Right lobe of liver (tissue), 6 donors: ENCODE data around the gene CNIH3. TPM values are rescaled to one million over a fixed set of nuclear protein-coding genes. Genes with fewer than 3 reads are reported as not detected.
A peak's percentile ranks its signal among the peaks of the same experiment; 100 is the strongest.

Experiments
- ATAC-seq, 4 donors: fragments of 200-7000 bp; cut with Tn5 transposase; one replicate each; pipeline ENCODE4 v1.9.1; 2020; ENCODE audit warnings: mild to moderate bottlenecking in 4 of 4, moderate library complexity in 4 of 4
- DNase-seq, 3 donors: peaks; one replicate each; pipeline ENCODE4 v3.0.0-alpha.2; 2020
- H3K27ac ChIP-seq, 3 donors: fragments of 200-600 bp; one replicate each; pipeline ENCODE4 v1.8.0; 2022
- H3K27me3 ChIP-seq, 2 donors: fragments of 200-600 bp; one replicate each; pipeline ENCODE4 v1.8.0; 2022
- H3K36me3 ChIP-seq, 4 donors: fragments of 200-600 bp; sonication (generic) in 1 of 4; one replicate each; pipeline versions ENCODE4 v1.5.1 to v1.8.0; 2017 to 2022; ENCODE audit warnings: control low read depth in 1 of 4
- H3K4me1 ChIP-seq, 4 donors: fragments of 200-600 bp; sonication (generic) in 1 of 4; one replicate each; pipeline versions ENCODE4 v1.5.1 to v1.8.0; 2017 to 2022; ENCODE audit warnings: control low read depth in 1 of 4
- H3K4me3 ChIP-seq, 3 donors: fragments of 200-600 bp; one replicate each; pipeline ENCODE4 v1.8.0; 2022
- H3K9me3 ChIP-seq, 4 donors: fragments of 200-600 bp; sonication (generic) in 1 of 4; one replicate each; pipeline versions ENCODE4 v1.5.1 to v1.8.0; 2017 to 2022; ENCODE audit warnings: control low read depth in 1 of 4
- POLR2A ChIP-seq: fragments of 450-650 bp; IDR thresholded peaks from one replicate; pipeline ENCODE4 v1.6.1; 2017; ENCODE audit warnings: antibody characterized with exemption, mild to moderate bottlenecking
- WGBS: methylation state at CpG from one replicate; pipeline ENCODE4 v1.1.6; 2018; ENCODE audit warnings: low coverage, low lambda C conversion rate; ENCODE audit not compliant: insufficient coverage; ENCODE audit errors: missing lambda C conversion rate; 5-methylcytosine and 5-hydroxymethylcytosine counted together
- intact Hi-C, 2 donors: fragments of 100-400 bp; cut with DNase I; formaldehyde crosslinking; loops; one replicate each; pipeline versions ENCODE4 v1.11.2 to v1.14.1; 2022
- total RNA-seq, 6 experiments: library from RNA; depleted of rRNA in 2 of 6; stranded (reverse); fragments of >200 nt in 2 of 6; fragmentation: NEBNext Ultra II Directional in 3 of 6; extraction: Animal tissue kit (Norgen Biotek cat#: 25700) in 3 of 6; gene quantifications; one replicate each; pipeline versions ENCODE4 v1.1.0 to v1.2.4, GENCODE V29; 2016 to 2023
- TF ChIP-seq, protein P1 (sequence below), 4 donors: fragments of 200-600 bp in 3 of 4; fragments of 450-650 bp in 1 of 4; IDR thresholded peaks; one replicate each; pipeline versions ENCODE4 v1.5.1 to v1.8.0; 2016 to 2022; ENCODE audit warnings: antibody characterized with exemption in 4 of 4, mild to moderate bottlenecking in 2 of 4
- donor health status: DM: no; HTN: yes; CAD: no.
- donor health status: DM: no; HTN: no; CAD: no.
- donor health status: DM: no; HTN: no; CAD: no.
- donor health status: DM: no; HTN: yes; CAD: no.
- donor health status: DM: no; HTN: yes; CAD: no.

The CNIH3 gene
- total RNA-seq, 6 experiments from 2014 or later: 0.12 to 1.6 (median 0.55) TPM

DNA sequence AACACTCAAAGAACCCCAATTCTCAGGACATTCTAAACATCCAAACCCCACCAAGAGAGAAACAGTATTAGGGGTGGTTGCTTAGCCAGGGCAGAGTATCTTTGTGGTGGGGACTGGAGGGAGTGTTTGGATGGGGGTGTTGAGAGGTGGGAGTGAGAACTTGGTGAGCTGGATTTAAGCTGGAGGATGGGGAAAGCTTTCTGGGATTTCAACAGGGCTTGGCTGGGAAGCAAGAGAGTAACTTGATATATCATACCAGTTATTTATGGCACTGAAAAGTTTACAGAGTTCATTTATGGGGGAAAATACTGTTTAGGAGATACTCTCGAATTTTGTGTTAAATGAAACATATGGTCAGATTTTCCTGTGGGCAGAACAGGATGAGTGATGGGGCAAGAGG, 6.8 kb upstream of the CNIH3 start:
- Histone ChIP-seq H3K27ac (no peak overlapping the region), H3K27me3 (no peaks in the 10 kb centered on the region), H3K9me3 (no peaks in the 10 kb centered on the region), H3K4me1 (no peaks in the 10 kb centered on the region), H3K36me3 (no peaks in the 10 kb centered on the region), H3K4me3 (no peak overlapping the region)
- WGBS: 35% methylated on average over 1 of the region's 1 CpG
- intact Hi-C loops: no loop called here
- no peak for ATAC-seq
- no peak for TF ChIP-seq POLR2A
- TF ChIP-seq, protein P1, sequence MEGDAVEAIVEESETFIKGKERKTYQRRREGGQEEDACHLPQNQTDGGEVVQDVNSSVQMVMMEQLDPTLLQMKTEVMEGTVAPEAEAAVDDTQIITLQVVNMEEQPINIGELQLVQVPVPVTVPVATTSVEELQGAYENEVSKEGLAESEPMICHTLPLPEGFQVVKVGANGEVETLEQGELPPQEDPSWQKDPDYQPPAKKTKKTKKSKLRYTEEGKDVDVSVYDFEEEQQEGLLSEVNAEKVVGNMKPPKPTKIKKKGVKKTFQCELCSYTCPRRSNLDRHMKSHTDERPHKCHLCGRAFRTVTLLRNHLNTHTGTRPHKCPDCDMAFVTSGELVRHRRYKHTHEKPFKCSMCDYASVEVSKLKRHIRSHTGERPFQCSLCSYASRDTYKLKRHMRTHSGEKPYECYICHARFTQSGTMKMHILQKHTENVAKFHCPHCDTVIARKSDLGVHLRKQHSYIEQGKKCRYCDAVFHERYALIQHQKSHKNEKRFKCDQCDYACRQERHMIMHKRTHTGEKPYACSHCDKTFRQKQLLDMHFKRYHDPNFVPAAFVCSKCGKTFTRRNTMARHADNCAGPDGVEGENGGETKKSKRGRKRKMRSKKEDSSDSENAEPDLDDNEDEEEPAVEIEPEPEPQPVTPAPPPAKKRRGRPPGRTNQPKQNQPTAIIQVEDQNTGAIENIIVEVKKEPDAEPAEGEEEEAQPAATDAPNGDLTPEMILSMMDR (IDR thresholded peaks at IDR 0.05): no peak
- no peak for DNase-seq

DNA sequence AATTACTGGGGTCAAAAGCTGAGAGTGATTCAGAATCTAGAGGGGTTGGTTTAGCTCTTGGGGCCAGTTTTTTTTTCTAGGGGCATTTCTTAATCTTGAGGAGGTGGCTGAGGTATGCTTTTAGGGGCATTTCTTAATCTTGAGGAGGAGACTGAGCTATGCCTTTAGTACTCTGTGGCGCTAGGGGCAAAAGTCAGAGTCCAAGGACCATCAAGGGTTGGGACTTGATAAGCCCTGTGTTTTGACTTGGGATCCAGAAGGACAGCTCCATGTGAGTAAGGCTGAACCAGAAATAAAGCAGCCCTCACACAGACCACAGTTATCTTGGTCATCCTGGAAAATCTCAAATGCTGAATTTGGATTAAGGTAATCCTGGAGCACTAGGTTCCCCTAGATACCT, 3.9 kb upstream of the CNIH3 start:
- H3K9me3 ChIP-seq: no peaks in the 10 kb centered on the region
- H3K36me3 ChIP-seq: no peaks in the 10 kb centered on the region
- TF ChIP-seq POLR2A: no peak
- TF ChIP-seq, protein P1 (IDR thresholded peaks at IDR 0.05): no peak
- no peak overlapping the region for H3K4me3 ChIP-seq
- WGBS: no CpG with 5 or more reads among the region's 1 CpG
- H3K27ac ChIP-seq: no peak overlapping the region
- intact Hi-C loops: no loop called here
- ATAC-seq: no peak
- DNase-seq: no peak
- peaks cover 0 to 12% (median 0%) of the 10 kb centered on the region in 4 donors for H3K4me1 ChIP-seq
- peaks cover 8 to 16% of the 10 kb centered on the region in 2 donors for H3K27me3 ChIP-seq

DNA sequence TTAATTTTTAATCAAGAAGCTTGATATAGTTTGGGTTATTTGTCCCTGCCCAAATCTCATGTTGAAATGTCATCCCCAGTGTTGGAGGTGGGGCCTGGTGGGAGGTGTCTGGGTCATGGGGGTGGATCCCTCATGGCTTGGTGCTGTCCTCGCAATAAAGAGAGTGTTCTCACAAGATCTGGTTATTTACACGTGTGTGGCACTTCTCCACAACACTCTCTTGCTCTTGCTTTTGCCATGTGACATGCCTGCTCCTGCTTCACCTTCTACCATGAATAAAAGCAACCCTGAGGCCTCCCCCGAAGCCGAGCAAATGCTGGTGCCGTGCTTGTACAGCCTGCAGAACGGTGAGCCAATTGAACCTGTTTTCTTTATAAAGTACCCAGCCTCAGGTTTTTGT, 2.6 kb upstream of the CNIH3 start:
- H3K4me3 ChIP-seq: no peak overlapping the region
- peaks cover 0 to 12% (median 0%) of the 10 kb centered on the region in 4 donors for H3K4me1 ChIP-seq
- TF ChIP-seq, protein P1 (IDR thresholded peaks at IDR 0.05): no peak
- no peak for TF ChIP-seq POLR2A
- H3K36me3 ChIP-seq: no peaks in the 10 kb centered on the region
- intact Hi-C loops: no loop called here
- 89% methylated on average over 6 of the region's 6 CpGs for WGBS
- no peak overlapping the region for H3K27ac ChIP-seq
- DNase-seq: no peak
- H3K9me3 ChIP-seq: no peaks in the 10 kb centered on the region
- peaks cover 8 to 29% of the 10 kb centered on the region in 2 donors for H3K27me3 ChIP-seq
- ATAC-seq: no peak

- H3K9me3 ChIP-seq: no peaks in the 10 kb centered on the region
- peaks cover 0 to 12% (median 0%) of the 10 kb centered on the region in 4 donors for H3K4me1 ChIP-seq
- H3K4me3 ChIP-seq: peak overlapping the region in 1 of 3 donors; percentile 22
- peaks cover 8 to 29% of the 10 kb centered on the region in 2 donors for H3K27me3 ChIP-seq
- H3K36me3 ChIP-seq: no peaks in the 10 kb centered on the region
- no peak overlapping the region for H3K27ac ChIP-seq
- TF ChIP-seq, protein P1 (IDR thresholded peaks at IDR 0.05): no peak
- TF ChIP-seq POLR2A: no peak
- DNase-seq (no peak), ATAC-seq (no peak)
- intact Hi-C loops: no loop called here
- WGBS: 2% methylated on average over 17 of the region's 52 CpGs
Measured at GRCh38 chr1:224616756-224617409, 766 bp downstream of the CNIH3 start.
